GM12892 (cell line): ENCODE results near the gene TMEM39B.
"Not testable (repeated sequence)": the region's sequence is repeated elsewhere in the genome, so short reads cannot be mapped to it uniquely, and the experiment has no call there.

Experiments
- DNase-seq: peaks from one replicate; pipeline ENCODE4 v3.0.0; 2011; ENCODE audit not compliant: insufficient read length
- FAIRE-seq: peaks from 2 replicates; lab custom pipeline; 2011; peaks lifted over from hg19 to GRCh38; lab: Jason Lieb, UNC
- POLR2A ChIP-seq: IDR thresholded peaks from 2 replicates; pipeline ENCODE4 v1.6.1; 2011; ENCODE audit warnings: low read depth, low read length, control low read depth
- POLR2AphosphoS5 ChIP-seq: IDR thresholded peaks from 2 replicates; pipeline ENCODE4 v1.6.1; 2011; ENCODE audit warnings: low read depth, low read length, control low read depth
- TAF1 ChIP-seq: IDR thresholded peaks from 2 replicates; pipeline ENCODE4 v1.6.1; 2011; ENCODE audit warnings: low read depth, mild to moderate bottlenecking, control low read depth, low read length, borderline replicate concordance

Gene TMEM39B

DNA sequence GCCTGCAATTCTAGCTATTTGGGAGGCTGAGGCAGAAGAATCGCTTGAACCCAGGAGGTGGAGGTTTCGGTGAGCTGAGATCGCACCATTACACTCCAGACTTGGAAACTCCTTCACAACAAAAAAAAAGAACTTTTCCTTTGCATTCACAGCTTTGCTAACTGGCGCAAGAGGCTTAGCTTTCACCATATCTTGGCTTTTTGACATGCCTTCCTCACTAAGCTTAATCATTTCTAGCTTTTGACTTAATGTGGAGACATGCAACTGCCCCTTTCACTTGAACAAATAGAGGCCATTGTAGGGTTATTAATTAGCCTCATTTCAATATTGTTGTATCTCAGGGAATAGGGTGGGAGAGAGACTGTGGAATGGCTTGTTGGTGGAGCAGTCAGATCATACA, 43.8 kb downstream of the TMEM39B start:
- FAIRE-seq (no peak), DNase-seq (no peak)
- TF ChIP-seq POLR2AphosphoS5 (no peak), POLR2A (no peak), TAF1 (no peak)

- TF ChIP-seq TAF1 (no peak), POLR2A (no peak), POLR2AphosphoS5 (no peak)
- DNase-seq (no peak), FAIRE-seq (no peak)
These were observed 49.4 kb downstream of the TMEM39B start for GRCh38 chr1:32122151-32122550.

DNA sequence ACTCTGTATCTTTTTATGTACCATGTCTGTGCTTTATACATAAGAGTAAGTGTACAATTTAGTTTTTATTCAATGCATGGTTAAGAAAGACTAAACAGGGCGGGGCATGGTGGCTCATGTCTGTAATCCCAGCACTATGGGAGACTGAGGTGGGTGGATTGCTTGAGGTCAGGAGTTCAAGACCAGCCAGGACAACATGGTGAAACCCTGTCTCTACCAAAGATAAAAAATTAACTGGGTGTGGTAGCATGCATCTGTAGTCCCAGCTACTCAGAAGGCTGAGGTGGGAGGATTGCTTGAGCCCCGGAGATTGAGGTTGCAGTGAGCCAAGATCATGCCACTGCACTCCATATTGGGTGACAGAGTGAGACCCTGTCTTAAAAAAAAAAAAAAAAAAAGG, 50.6 kb downstream of the TMEM39B start:
- FAIRE-seq, DNase-seq: not testable (repeated sequence)

DNA sequence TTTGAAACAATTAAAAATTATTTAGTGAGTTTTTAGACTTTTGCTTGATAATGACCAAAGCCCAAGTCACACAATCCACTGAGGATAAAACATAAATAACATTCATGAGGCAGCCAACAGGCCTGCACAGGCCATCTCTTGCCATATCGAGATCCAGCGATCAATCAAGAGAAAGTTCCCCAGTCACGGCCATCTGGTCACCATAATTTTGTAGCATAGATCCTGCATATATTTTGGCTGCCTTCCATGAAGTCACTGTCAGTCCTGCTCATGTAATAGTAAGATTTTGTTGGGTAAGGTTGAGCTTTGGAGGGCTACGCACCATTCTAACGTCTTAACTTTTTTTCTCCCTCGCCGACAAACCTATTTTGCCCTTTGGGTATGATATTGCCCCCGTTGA, 52.6 kb downstream of the TMEM39B start:
- no peak for TF ChIP-seq POLR2AphosphoS5
- no peak for TF ChIP-seq POLR2A
- no peak for TF ChIP-seq TAF1
- FAIRE-seq (no peak), DNase-seq (no peak)

DNA sequence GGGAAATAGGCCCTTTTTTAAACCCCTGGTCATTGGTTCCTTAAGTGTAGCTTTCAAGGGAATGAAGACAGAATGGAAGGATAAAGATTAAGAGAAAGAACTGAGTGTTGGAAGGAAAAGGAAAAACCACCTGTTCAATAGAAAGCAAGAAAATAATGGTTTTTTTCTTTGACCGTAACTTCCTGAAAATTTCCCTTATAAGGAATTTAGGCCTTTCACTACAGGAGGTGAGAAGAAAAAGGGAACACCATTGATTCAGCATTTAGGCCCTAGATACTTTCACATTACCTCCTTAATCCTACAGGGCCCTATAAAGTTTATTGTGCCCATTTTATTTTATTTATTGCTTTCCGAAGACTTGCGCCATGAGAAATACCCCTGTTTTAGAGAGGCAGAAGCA, 54.0 kb downstream of the TMEM39B start:
- TF ChIP-seq POLR2A (no peak), TAF1 (no peak), POLR2AphosphoS5 (no peak)
- DNase-seq (no peak), FAIRE-seq (no peak)

DNA sequence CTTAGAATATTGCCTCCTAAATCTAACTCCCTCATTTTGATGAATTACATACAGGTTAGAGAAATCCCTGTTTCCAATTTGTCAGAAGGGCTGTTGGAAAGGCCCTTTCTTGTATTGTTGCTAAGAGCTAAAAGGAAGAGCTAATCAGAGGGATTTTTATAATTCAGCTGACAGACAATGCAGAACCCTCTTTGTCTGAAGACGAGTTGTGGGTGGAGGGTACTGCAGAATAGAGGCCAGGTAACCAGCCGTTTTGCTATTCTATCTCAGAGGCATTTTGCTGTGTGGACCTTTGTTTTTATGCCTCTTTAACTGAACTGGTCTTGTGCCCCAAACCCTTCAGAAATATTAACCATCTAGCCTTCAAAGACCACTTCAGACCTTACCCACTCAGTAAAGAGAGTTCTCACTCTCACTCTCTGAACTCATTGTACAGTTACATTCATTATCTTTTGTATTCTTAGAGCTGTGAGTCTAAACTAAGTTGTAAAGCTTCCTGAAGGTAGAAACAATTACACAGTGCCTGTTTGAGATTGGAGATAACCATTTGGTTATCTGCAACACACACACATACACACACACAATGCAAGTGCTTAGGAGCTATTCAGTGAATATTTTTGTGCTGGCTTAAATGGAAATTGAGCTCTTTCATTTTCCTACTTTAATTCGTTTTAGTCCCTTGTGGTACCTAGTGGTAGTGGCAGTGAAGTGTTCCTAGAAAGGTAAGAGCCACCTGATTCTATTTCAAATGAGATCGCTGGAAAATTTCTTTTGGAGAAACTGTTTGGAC, 54.9 kb downstream of the TMEM39B start:
- DNase-seq (no peak), FAIRE-seq (peak; percentile 48)
- TF ChIP-seq TAF1 (no peak), POLR2AphosphoS5 (no peak), POLR2A (no peak)

DNA sequence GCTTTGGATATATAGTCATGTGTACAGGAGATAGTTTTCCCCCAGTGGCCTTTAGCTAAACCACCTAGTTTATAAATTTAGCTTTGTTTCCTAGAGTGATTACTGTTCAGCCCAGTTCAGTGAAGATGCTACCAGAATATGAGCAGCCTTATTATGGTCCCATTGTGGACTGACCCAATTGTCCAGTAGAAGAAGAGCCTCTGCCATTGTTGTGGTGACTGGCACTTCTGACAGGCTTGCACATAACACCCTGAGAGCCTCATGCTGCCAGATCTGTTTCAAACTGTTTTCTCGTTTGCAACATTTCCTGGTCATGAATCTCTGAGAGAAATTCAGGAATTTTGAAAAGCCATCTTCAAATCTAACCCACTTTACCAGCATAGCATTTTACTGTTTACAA, 55.7 kb downstream of the TMEM39B start:
- FAIRE-seq (no peak), DNase-seq (no peak)
- TF ChIP-seq TAF1: no peak
- TF ChIP-seq POLR2A: no peak
- TF ChIP-seq POLR2AphosphoS5: no peak

GRCh38 chr1:32128964-32129363, 56.2 kb downstream of the TMEM39B start:
- TF ChIP-seq TAF1 (no peak), POLR2AphosphoS5 (no peak)
- no peak for DNase-seq
- FAIRE-seq: no peak

DNA sequence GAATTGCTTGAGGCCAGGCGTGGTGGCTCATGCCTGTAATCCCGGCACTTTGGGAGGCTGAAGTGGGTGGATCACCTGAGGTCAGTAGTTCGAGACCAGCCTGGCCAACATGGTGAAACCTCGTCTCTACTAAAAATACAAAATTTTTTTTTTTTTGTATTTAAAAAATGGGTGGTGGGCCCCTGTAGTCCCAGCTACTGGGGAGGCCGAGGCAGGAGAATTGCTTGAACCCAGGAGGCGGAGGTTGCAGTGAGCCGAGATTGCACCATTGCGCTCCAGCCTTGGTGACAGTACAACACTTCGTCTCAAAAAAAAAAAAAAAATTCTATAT, 61.2 kb downstream of the TMEM39B start:
- FAIRE-seq: not testable (repeated sequence)

DNA sequence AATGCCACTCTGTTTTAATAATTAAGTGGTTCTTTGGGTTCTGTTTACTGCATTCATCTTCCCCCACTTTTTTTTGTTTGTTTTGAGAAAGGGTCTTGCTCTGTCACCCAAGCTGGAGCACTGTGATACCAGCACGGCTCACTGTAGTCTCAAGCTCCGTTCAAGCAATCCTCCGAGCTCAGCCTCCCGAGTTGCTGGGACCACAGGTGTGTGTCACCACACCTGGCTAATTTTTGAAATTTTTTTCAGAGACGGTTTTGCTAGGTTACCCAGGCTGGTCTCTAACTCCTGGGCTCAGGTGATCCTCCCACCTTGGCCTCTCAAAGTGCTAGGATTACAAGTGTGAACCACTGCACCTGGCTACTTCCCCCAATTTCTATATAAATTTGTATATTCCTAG, 64.4 kb downstream of the TMEM39B start:
- FAIRE-seq (no peak), DNase-seq (no peak)
- no peak for TF ChIP-seq POLR2A
- TF ChIP-seq TAF1: no peak
- no peak for TF ChIP-seq POLR2AphosphoS5

More for the DNA sequence above, 61.2 kb downstream of the TMEM39B start:
- not testable (repeated sequence) for DNase-seq

- DNase-seq (no peak), FAIRE-seq (no peak)
- TF ChIP-seq POLR2AphosphoS5: no peak
- no peak for TF ChIP-seq TAF1
- TF ChIP-seq POLR2A: no peak
These were observed 66.2 kb downstream of the TMEM39B start for GRCh38 chr1:32138965-32139364.

DNA sequence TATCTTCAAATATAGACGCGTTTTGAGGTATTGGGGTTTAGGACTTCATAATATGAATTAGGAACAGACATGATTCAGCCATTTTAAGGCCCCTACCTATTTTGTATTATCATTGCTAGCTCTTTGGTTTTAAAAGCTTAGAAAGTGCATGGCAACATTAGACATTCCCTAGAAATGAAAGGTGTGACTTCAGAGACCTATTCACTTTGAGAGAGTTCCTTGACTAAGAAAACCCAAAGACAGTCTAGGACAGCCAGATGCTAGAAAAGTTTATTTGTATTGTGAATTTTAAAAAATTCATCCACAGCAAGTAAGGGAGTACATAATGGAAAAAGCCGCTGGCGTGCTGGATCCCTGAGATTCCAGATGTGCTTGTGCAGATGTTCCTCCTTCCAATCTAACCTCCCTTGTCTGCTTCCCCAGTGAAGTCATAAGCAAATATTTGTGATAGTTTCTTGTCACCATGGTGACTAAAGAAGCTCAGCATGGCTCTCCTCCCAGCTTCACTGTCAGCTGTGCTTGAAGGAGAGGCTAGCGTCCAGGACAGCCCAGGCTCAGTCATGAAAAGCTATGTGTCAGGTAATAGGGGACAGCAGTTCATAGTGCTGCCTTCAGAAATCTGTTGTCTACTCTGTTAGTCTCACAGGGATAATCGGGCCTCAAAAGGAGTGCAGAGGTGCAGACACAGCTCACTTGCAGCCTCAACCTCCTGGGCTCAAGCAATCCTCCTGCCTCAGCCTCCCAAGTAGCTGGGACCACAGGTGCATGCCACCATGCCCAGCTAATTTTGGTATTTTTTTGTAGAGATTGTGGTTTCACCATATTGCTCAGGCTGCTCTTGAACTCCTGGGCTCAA, 69.9 kb downstream of the TMEM39B start:
- FAIRE-seq: no peak
- no peak for TF ChIP-seq POLR2A
- no peak for TF ChIP-seq POLR2AphosphoS5
- no peak for TF ChIP-seq TAF1
- no peak for DNase-seq

DNA sequence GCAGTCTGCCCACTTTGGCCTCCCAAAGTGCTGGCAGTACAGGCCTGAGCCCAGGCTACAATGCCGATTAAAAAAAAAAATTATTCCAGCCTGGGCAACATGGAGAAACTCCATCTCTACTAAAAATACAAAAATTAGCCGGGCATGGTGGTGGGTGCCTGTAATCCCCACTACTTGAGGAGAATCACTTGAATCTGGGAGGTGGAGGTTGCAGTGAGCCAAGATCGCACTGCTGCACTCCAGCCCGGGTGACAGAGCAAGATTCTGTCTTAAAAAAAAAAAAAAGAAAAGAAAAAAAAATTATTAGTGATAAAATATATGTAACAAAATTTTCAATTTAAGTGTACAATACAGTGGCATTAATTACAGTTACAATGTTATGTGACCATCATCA, 70.6 kb downstream of the TMEM39B start:
- DNase-seq, FAIRE-seq: not testable (repeated sequence)
